ENCODE results near the gene ITGB4. TPM values are rescaled to one million over a fixed set of nuclear protein-coding genes. Genes with fewer than 3 reads are reported as not detected.

ITGB4 gene
- total and polyA plus RNA-seq, 2 of the 13 experiments (the other 11 are each of a cell fraction or from before 2014, with no cell fraction given), result 6.9 to 14.5 TPM

DNA sequence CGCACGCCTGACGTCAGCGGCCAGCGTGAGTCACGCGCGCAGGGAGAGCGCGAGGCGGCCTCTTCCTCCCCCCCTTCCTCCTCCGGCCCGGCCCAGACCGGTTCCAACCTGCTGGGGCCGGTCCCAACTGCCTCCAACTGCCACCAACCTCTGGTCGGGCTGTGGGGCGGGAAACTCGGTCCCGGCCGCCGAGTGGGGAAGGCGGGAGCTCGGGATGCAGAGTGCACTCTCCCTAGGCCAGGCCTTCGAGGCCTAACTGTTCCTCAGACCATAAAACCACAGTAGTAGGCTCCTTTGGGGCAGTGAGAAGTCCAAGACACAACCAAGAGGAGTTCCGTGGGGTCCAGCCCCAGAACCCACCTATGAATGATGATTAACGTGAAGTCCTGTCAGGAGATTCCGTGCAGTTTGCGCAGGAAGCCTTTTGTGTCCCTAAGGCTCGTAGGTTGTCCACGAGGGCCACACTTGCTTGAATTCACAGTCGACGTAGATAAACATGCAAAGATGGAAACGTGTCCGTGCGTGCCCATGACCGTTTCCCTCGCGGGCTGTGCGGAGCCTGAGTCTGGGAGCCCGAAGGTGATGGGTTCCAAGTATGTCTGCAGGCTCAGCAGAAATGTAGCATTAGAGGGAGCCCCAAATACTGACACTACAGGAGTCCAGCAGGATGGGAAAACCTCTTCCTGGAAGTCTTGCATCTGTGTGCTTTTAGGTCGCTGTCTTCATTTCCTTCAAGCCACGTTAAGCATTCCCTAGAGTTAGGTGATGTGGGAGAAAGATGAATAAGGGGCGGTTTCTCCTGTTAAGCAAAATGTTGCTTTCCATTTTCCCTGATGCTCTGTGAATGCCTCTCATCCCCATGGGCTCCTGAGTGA lies 64.0 kb downstream of the ITGB4 start (continued):
- TF ChIP-seq, protein P1, sequence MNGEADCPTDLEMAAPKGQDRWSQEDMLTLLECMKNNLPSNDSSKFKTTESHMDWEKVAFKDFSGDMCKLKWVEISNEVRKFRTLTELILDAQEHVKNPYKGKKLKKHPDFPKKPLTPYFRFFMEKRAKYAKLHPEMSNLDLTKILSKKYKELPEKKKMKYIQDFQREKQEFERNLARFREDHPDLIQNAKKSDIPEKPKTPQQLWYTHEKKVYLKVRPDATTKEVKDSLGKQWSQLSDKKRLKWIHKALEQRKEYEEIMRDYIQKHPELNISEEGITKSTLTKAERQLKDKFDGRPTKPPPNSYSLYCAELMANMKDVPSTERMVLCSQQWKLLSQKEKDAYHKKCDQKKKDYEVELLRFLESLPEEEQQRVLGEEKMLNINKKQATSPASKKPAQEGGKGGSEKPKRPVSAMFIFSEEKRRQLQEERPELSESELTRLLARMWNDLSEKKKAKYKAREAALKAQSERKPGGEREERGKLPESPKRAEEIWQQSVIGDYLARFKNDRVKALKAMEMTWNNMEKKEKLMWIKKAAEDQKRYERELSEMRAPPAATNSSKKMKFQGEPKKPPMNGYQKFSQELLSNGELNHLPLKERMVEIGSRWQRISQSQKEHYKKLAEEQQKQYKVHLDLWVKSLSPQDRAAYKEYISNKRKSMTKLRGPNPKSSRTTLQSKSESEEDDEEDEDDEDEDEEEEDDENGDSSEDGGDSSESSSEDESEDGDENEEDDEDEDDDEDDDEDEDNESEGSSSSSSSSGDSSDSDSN (CRISPR knock-in tag; IDR thresholded peaks at IDR 0.05), result peak; percentile 80
- peak; percentile 84 for TF ChIP-seq AKAP8 (CRISPR knock-in tag; IDR thresholded peaks at IDR 0.05)
- TF ChIP-seq KLF13 (CRISPR knock-in tag; IDR thresholded peaks at IDR 0.05), result peak; percentile 93
- TF ChIP-seq ZNF550 (CRISPR knock-in tag; IDR thresholded peaks at IDR 0.05; ENCODE audit: borderline replicate concordance), result no peak
- TF ChIP-seq ARID3A (IDR thresholded peaks at IDR 0.05; ENCODE audit: low read depth, low read length), result no peak
- TF ChIP-seq, protein P2, sequence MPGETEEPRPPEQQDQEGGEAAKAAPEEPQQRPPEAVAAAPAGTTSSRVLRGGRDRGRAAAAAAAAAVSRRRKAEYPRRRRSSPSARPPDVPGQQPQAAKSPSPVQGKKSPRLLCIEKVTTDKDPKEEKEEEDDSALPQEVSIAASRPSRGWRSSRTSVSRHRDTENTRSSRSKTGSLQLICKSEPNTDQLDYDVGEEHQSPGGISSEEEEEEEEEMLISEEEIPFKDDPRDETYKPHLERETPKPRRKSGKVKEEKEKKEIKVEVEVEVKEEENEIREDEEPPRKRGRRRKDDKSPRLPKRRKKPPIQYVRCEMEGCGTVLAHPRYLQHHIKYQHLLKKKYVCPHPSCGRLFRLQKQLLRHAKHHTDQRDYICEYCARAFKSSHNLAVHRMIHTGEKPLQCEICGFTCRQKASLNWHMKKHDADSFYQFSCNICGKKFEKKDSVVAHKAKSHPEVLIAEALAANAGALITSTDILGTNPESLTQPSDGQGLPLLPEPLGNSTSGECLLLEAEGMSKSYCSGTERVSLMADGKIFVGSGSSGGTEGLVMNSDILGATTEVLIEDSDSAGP (CRISPR knock-in tag; IDR thresholded peaks at IDR 0.05; ENCODE audit: borderline replicate concordance), result peak; percentile 86
- TF ChIP-seq MEIS1 (CRISPR knock-in tag; IDR thresholded peaks at IDR 0.05; ENCODE audit: borderline replicate concordance), result no peak
- TF ChIP-seq MAF1 (CRISPR knock-in tag; IDR thresholded peaks at IDR 0.05; ENCODE audit: borderline replicate concordance), result no peak
- TF ChIP-seq POLR2AphosphoS5 (IDR thresholded peaks at IDR 0.05; ENCODE audit: low read depth, low read length), result peak; percentile 75
- 0 out of 2 replicates have a peak, but pooled peaks have one; percentile 44 for TF ChIP-seq ATF5 (CRISPR knock-in tag; IDR thresholded peaks at IDR 0.05; ENCODE audit: low read depth)
- TF ChIP-seq, protein P3, sequence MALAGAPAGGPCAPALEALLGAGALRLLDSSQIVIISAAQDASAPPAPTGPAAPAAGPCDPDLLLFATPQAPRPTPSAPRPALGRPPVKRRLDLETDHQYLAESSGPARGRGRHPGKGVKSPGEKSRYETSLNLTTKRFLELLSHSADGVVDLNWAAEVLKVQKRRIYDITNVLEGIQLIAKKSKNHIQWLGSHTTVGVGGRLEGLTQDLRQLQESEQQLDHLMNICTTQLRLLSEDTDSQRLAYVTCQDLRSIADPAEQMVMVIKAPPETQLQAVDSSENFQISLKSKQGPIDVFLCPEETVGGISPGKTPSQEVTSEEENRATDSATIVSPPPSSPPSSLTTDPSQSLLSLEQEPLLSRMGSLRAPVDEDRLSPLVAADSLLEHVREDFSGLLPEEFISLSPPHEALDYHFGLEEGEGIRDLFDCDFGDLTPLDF (CRISPR knock-in tag; IDR thresholded peaks at IDR 0.05), result 0 out of 2 replicates have a peak, but pooled peaks have one; percentile 64
- peak; percentile 18; the same call in 1 of the 2 replicates for TF ChIP-seq ZNF510 (CRISPR knock-in tag; IDR thresholded peaks at IDR 0.05; ENCODE audit: low read depth)
- TF ChIP-seq, protein P4, sequence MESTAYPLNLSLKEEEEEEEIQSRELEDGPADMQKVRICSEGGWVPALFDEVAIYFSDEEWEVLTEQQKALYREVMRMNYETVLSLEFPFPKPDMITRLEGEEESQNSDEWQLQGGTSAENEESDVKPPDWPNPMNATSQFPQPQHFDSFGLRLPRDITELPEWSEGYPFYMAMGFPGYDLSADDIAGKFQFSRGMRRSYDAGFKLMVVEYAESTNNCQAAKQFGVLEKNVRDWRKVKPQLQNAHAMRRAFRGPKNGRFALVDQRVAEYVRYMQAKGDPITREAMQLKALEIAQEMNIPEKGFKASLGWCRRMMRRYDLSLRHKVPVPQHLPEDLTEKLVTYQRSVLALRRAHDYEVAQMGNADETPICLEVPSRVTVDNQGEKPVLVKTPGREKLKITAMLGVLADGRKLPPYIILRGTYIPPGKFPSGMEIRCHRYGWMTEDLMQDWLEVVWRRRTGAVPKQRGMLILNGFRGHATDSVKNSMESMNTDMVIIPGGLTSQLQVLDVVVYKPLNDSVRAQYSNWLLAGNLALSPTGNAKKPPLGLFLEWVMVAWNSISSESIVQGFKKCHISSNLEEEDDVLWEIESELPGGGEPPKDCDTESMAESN (CRISPR knock-in tag; conservative IDR thresholded peaks at IDR 0.05), result peak; percentile 86
- 0 out of 2 replicates have a peak, but pooled peaks have one; percentile 78 for TF ChIP-seq MTA3 (CRISPR knock-in tag; IDR thresholded peaks at IDR 0.05)
- TF ChIP-seq SSRP1 (CRISPR knock-in tag; IDR thresholded peaks at IDR 0.05), result no peak
- TF ChIP-seq, protein P5, sequence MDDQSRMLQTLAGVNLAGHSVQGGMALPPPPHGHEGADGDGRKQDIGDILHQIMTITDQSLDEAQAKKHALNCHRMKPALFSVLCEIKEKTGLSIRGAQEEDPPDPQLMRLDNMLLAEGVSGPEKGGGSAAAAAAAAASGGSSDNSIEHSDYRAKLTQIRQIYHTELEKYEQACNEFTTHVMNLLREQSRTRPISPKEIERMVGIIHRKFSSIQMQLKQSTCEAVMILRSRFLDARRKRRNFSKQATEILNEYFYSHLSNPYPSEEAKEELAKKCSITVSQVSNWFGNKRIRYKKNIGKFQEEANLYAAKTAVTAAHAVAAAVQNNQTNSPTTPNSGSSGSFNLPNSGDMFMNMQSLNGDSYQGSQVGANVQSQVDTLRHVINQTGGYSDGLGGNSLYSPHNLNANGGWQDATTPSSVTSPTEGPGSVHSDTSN (CRISPR knock-in tag; IDR thresholded peaks at IDR 0.05; ENCODE audit: borderline replicate concordance), result 0 out of 2 replicates have a peak, but pooled peaks have one; percentile 80
